Inferior parietal cortex (tissue), 1 donor: ENCODE results near the gene DEGS2.

ENCODE experiments used
- DNase-seq: peaks from one replicate; pipeline ENCODE4 v3.0.0-alpha.2; 2016; ENCODE audit errors: extremely low spot score

The DEGS2 gene

GRCh38 chr14:100114109-100114765 is 45.2 kb downstream of the DEGS2 start:
- DNase-seq: no peak

- DNase-seq: no peak
These were observed 47.3 kb downstream of the DEGS2 start for GRCh38 chr14:100111931-100112704.

- DNase-seq: no peak
These were observed 48.6 kb downstream of the DEGS2 start for GRCh38 chr14:100110816-100111215.

- DNase-seq: no peak
These were observed 49.9 kb downstream of the DEGS2 start for GRCh38 chr14:100109594-100109955.

GRCh38 chr14:100108840-100109593 is 50.4 kb downstream of the DEGS2 start:
- no peak for DNase-seq

GRCh38 chr14:100108042-100108825 is 51.2 kb downstream of the DEGS2 start:
- DNase-seq: peak; percentile 81

- DNase-seq: no peak
These were observed 52.2 kb downstream of the DEGS2 start for GRCh38 chr14:100107236-100107635.

GRCh38 chr14:100106250-100107112 is 53.0 kb downstream of the DEGS2 start:
- DNase-seq: no peak

GRCh38 chr14:100105357-100106169 is 53.9 kb downstream of the DEGS2 start:
- DNase-seq: no peak

- DNase-seq: no peak
These were observed 54.7 kb downstream of the DEGS2 start for GRCh38 chr14:100104523-100105300.

- DNase-seq: no peak
These were observed 55.5 kb downstream of the DEGS2 start for GRCh38 chr14:100104006-100104352.

GRCh38 chr14:100103250-100104005 is 56.0 kb downstream of the DEGS2 start:
- peak; percentile 25 for DNase-seq

GRCh38 chr14:100102156-100102785 is 57.2 kb downstream of the DEGS2 start:
- no peak for DNase-seq

GRCh38 chr14:100100032-100100703 is 59.3 kb downstream of the DEGS2 start:
- DNase-seq: no peak

GRCh38 chr14:100098171-100098570 is 61.3 kb downstream of the DEGS2 start:
- DNase-seq: no peak

- DNase-seq: no peak
These were observed 62.8 kb downstream of the DEGS2 start for GRCh38 chr14:100096656-100097055.
